HFF-Myc (cell line): Measurements from ENCODE around the gene C9orf50.
"Not testable (repeated sequence)": the region's sequence is repeated elsewhere in the genome, so short reads cannot be mapped to it uniquely, and the experiment has no call there.

Experiments
- DNase-seq: peaks from one replicate; pipeline ENCODE4 v3.0.0-alpha.2; 2011; ENCODE audit warnings: low read depth; ENCODE audit errors: extremely low read depth
- H3K4me3 ChIP-seq: replicated peaks from 2 replicates; pipeline ENCODE4 v1.5.1; 2011; ENCODE audit warnings: low read depth, mild to moderate bottlenecking, control low read depth, low read length
- CTCF ChIP-seq: IDR thresholded peaks from 2 replicates; pipeline ENCODE4 v1.5.1; 2012; ENCODE audit warnings: mild to moderate bottlenecking, low read depth, low read length, control low read depth; ENCODE audit errors: missing control alignments

C9orf50 gene

GRCh38 chr9:129637673-129638439 lies 17.0 kb upstream of the C9orf50 start:
- no peak for DNase-seq
- H3K4me3 ChIP-seq: no peak overlapping the region
- TF ChIP-seq CTCF: no peak

GRCh38 chr9:129637102-129637501 lies 16.2 kb upstream of the C9orf50 start:
- H3K4me3 ChIP-seq: no peak overlapping the region
- DNase-seq: no peak
- no peak for TF ChIP-seq CTCF

- H3K4me3 ChIP-seq, DNase-seq: not testable (repeated sequence)
These were observed 15.4 kb upstream of the C9orf50 start for GRCh38 chr9:129636343-129636742.

- TF ChIP-seq CTCF: no peak
- no peak for DNase-seq
- no peak overlapping the region for H3K4me3 ChIP-seq
These were observed 14.5 kb upstream of the C9orf50 start for GRCh38 chr9:129635099-129636065.

GRCh38 chr9:129633848-129634247 lies 12.9 kb upstream of the C9orf50 start:
- H3K4me3 ChIP-seq: no peak overlapping the region
- TF ChIP-seq CTCF: no peak
- no peak for DNase-seq

GRCh38 chr9:129633207-129633606 lies 12.3 kb upstream of the C9orf50 start:
- DNase-seq: no peak
- no peak for TF ChIP-seq CTCF
- H3K4me3 ChIP-seq: no peak overlapping the region

- no peak overlapping the region for H3K4me3 ChIP-seq
- no peak for TF ChIP-seq CTCF
- DNase-seq: no peak
These were observed 11.6 kb upstream of the C9orf50 start for GRCh38 chr9:129632460-129632859.
